Skeletal muscle cell (primary cell): Measurements from ENCODE around the gene DENND1B.
"Not testable (repeated sequence)": the region's sequence is repeated elsewhere in the genome, so short reads cannot be mapped to it uniquely, and the experiment has no call there.

Experiments used
- DNase-seq: peaks from one replicate; pipeline ENCODE4 v3.0.0-alpha.2; 2010; ENCODE audit warnings: low read depth
- H3K4me3 ChIP-seq: 2 replicates; pipeline ENCODE4 v1.5.1; 2011; ENCODE audit warnings: low read depth, mild to moderate bottlenecking, control low read depth, low read length, moderate library complexity

DENND1B gene

DNA sequence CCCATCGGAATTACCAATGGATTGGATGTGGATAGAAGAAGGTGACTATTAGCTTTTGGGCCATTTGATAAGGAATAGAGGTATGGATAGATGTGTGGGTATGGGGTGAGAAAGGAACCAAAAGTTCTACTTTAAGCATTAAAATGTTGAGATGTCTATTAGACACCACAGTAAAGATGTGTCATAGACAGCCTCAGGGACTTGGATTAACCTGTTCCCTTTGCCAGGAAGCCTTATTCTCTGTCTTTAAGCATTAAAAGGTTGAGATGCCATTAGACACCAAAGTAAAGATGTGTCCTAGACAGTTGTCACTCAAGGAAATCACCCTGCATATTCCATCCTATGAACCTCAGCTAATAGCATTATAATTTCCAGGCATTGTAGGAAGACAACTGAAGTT lies 11.0 kb upstream of the DENND1B start:
- H3K4me3 ChIP-seq, result no peak overlapping the region
- no peak for DNase-seq

DNA sequence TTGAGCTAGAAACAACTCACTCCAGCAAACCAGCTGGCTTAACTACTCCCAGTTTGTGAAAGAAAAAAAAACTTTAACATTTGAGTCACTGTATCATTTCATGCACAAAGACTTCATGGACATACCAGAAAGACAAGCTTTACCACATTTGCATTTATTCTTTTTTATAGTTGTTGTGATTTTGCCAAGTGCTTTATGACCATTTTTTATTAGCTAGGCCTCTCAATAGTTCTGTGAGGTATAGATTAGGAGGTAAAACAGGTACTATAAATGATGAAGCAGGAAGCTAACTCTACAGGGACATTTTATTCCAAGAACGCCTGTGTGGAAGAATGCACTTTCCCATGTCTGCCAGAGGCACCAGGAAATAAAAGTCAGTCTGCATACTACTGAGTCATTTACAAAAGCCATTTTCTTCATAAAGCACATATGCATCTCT lies 8.2 kb upstream of the DENND1B start:
- no peak overlapping the region for H3K4me3 ChIP-seq
- no peak for DNase-seq

DNA sequence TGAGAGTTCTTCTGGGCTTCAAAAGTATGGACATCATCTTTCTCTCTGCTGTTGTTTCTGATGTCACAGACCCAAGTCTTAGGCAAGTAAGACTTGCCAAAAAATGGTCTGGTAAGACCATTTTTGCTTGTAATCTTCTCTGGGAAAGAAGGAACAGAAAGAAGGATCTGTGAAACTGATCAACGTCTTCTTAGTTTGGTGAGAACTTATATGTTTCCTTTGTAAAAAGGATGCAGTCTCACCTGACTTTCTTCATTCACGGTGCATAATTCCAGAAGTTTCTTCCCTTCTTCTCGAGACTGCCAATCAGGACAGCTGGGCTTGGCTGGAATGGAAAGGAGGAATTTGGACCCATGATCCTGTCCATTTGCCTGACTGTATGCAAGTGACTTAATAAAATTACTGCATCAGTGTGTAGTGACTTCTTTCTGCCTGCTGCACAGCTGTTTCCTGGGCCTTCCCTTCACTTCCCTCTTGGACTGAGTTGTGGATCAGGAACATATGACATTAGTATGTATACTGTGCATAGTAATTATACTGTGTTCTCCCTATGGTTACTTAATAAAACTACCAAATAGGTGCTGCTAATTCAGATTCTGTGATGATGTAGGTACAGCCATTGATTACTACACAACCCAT lies 7.6 kb upstream of the DENND1B start:
- DNase-seq, result no peak

DNA sequence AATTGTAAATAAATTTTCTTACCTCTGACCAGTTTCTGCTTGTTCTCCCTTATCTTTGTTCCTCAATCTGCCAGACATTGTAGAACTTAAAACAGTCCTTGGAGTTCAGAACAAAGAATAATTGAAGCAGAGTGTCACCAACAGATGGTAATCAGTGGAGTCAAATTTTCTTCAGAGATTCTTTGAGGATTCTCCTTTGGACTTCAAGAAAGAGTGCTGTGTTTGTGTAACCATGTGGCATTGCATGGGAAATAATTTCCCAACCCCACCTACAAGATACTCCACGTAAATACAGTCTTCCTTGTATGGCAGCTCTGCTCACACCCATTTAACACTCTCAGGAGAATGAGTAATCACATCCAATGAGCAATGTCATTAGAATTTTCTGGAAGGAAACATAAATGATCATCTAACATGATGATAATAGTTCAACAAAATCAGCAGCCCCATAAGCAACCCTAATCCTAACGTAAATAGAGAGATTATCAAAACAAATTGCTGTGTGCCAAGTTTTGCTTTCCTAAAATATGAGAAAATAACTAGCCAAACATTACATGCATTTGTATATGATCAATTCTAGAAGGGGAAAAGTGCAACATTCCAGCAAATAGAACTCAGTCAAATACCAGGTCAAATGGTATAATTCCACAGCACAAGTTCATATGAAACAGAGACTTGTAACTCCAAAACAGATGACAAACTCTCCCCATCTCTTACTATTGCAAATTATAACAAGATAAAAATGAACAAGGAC lies 6.9 kb upstream of the DENND1B start:
- no peak overlapping the region for H3K4me3 ChIP-seq
- DNase-seq, result no peak

More for the DNA sequence above, 7.6 kb upstream of the DENND1B start:
- no peak overlapping the region for H3K4me3 ChIP-seq

DNA sequence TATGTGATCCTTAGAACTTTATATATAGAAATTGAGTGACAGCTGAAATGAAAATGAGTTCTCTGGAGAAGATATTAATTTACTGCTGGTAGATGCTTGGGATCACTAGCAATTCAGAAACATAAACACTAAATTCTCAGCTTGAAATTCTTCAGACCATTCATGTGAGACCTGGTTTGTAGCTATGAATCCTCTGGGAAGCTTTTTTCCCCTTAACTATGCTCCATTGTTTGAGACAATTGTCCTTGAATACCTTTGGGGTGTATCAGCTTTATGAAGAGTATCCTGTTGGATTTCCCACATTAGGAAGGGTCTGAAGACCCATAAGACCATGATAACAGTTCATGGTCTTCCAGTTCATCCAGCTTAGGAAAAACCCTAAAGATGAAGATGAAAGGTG lies 4.6 kb upstream of the DENND1B start:
- no peak overlapping the region for H3K4me3 ChIP-seq
- no peak for DNase-seq

DNA sequence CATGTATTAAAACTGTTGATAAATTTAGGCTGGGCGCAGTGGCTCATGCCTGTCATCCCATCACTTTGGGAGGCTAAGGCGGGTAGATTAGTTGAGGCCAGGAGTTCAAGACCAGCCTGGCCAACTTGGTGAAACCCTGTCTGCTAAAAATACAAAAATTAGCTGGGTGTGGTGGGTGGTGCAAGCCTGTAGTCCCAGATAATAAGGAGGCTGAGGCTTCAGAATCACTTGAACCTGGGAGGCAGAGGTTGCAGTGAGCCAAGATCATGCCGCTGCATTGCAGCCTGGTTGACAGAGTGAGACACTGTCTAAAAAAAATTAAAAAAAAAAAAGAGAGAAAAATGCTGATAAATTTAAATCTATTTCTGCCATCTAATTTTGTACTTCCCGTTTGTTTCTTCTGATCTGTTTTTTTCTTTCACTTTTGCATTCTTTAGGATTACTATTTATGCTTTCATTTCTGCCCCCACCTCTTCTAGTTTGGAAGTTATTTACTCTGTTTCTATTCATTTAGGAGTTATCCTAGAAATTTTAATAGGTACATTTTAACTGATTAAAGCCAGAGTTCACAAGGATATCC lies 3.2 kb upstream of the DENND1B start:
- no peak for DNase-seq
- no peak overlapping the region for H3K4me3 ChIP-seq

DNA sequence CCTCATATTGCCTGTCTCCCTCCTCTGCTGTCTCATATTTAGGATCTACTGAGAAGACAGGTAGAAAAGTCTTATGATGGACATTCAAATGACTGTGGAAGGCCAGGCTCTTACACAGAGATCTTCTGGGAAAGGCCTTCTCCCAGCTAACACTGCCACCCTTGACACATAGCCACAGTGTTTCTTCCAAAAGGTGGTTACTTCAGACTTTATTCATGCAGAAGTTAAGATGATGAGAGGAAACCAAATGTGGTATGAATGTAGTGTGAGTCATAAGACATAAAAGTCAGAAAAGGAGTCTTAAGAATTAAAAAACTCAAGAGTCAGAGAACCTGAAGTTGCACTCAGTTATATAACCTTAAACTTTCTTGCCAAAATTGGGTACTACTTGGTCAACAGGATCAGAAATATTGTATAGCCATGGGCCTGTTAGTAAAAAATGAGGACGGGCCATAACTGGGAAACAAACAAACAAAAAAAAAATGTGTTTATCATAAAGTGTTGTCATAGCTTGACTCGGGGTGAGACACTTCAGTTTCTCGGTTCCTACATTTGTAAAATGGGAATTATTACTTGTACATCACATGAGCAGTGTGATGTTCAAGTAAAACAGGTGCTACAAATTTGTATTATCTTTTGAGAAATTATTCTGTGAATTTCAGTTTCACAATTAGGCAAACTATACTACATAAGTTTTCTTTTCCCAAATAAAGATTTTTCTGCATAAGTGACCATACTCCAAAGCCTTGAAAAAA lies 1.2 kb upstream of the DENND1B start:
- H3K4me3 ChIP-seq, result no peak overlapping the region
- peak; percentile 65 for DNase-seq

DNA sequence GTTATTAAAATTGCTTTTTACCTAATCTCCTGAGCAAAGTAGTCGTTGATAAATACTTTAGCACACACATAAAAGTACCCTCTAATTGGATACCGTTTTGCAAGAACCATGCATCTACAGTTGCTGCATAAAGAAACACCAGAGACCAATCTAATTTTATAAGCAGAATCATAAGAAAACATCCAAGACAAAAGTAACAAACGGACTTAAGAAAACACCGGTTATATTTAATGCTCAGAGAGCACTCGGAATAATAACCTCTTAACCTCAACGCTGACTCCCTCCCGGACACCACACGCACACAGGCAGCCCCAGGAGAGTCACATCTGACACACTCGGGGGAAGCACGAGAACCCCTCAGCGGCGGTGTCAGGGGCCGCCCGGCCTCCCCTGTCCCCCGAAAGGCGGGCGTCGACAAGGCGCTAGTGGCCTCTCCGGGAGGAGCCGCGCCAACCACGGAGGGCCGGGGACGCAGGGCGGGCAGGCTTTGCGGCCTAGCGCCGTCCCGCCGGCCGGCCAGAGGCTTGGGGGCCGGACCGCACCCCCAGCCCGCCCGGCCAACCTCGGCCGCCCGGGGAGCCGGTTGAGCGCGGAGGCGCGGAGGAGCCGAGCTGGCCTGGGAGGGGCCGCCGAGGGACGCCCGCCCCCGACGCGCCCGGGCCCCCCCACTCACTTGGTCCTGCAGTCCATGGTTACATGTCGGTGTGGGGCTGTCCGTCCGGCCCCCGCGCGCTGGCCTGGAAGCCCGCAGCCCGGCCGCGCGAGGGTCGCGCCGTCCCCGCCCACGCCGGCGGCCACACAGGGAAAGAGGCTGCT lies 606 bp downstream of the DENND1B start:
- H3K4me3 ChIP-seq, result peak overlapping the region; percentile 62
- no peak for DNase-seq

DNA sequence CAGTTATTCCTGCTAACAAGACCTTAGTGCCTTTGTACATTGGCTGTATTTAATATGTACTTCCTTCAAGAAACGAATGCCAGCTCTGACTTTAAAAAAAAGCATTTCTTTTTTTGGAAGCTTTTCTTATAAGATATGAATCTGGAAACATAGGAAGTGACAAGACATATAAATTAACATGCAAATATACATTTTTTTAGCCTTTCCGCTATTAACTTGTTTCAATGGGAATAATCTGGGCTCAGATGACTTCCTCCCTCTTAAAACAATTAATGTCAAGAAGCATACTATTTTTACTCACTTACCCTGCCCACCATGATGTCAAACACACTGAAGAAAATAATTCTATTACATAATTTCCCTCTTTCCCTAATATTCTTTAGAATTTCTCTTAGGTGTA lies 1.4 kb downstream of the DENND1B start:
- H3K4me3 ChIP-seq, result peak overlapping the region; percentile 62
- no peak for DNase-seq

DNA sequence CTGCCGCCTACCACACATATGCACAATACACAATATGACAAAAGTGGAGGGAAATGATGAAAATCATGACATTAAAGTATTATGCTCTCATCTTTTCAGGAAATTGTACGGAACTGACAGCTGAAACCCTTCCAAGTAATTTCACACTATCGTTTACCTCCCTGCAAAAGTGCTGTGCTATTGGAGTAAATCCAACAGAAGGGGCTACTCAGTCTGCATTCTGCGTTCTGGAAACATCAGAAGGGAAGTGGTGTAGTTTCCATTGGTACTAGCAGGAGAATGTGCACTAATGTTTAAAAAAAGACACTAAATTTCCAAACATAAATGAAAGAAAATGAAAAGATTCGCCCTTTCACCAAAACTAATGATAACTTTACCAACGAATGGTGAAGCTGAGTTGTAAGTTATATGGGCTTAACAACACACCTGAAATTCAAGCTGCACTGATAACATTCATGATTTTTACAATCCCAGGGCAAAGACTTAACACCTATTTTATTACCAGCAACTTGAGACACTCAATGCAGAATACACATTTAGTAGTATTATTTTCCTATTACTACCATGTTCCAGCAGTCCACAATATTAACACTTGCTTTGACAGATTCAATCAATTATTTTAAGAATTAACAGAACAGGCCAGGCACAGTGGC lies 3.2 kb downstream of the DENND1B start:
- no peak for DNase-seq
- H3K4me3 ChIP-seq, result no peak overlapping the region

DNA sequence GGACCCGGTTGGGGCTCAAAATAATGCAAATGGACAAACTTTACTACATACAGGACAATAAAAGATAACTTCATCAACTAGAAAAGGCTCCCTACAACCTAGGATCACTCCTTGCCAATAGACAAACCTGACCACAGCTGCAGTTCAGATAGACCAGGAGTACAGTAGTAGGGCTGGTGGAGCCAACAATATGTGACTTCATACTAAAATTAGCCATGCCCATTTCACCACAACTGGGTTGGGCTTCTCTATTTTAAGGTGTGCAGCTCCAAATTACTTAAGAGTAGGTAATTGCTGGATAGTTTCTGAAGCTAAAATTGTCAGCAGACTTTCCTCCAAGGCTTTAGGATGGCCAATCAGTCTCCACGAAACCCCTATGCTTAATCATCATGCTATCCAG lies 3.9 kb downstream of the DENND1B start:
- DNase-seq, result no peak

DNA sequence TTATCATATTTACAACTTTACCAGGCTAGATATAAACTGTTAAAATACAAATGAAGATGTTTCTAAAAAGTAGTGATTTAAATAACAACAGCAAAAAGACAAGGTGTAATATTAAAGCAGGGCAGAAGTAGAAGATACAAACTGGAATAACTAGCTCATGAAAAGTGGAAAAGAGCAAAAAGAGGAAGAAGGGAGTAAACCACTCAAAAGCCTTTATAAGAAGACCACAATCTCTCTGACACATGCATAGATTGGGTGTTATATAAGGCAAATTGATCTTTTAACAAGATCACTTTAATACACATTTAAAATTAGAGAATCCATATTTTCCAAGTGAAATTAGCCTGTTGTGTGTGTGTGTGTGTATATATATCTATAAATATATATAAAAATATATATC lies 5.0 kb downstream of the DENND1B start:
- no peak overlapping the region for H3K4me3 ChIP-seq
- no peak for DNase-seq

More for the DNA sequence above, 3.9 kb downstream of the DENND1B start:
- no peak overlapping the region for H3K4me3 ChIP-seq

DNA sequence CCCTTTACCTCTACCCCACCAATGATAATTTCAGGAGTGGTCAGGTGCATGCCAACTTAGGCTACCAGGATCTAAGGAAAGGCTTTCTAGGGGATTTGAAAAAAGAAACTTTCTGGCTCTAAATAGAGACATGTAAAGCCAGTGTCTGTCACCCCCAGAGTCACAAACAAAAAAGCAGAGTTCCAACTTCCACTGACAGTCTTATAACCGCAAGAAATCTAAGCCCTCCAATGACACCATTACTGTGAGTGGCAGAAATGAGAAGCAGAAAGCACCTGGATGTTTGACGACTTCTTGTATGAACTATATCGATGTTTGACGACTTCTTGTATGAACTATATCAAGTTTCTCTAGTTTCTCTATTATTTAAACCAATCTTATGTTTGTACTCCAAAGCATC lies 6.0 kb downstream of the DENND1B start:
- DNase-seq, result no peak
- no peak overlapping the region for H3K4me3 ChIP-seq

DNA sequence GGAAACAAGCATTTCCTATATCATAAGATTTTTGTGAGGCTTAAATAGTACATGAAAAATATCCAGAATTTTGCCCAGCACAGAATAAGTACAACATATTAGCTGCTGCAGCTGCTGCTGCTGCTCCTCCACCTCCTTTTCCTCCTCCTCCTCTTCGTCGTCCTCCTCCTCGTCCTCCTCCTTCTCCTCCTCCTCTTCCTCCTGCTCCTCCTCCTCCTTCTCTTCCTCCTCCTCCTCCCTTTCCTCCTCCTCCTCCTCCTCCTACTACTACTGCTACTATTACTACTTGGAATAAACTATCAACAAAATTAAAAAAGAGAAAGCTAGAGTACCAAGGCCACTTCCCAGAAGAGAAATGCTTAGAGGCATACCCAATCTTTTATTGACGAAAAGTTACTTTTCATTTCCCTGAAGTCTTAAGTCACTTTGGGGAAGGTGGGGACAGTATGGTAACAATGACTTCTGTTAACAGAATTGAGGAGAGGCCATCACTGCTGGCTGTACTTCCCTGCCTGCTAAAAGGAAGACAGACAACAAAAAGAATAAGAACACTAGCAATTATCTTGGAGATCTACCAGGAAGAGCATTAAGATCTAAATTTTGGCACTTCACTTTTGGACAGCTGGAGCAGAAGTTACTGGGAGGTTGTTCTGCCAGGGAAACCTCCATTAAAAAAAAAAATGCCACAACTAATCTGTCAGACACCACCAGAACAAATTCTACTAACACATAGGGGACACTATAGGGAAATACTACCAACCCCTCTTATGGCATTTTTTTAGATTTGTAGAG lies 7.1 kb downstream of the DENND1B start:
- H3K4me3 ChIP-seq, result no peak overlapping the region
- DNase-seq, result no peak

DNA sequence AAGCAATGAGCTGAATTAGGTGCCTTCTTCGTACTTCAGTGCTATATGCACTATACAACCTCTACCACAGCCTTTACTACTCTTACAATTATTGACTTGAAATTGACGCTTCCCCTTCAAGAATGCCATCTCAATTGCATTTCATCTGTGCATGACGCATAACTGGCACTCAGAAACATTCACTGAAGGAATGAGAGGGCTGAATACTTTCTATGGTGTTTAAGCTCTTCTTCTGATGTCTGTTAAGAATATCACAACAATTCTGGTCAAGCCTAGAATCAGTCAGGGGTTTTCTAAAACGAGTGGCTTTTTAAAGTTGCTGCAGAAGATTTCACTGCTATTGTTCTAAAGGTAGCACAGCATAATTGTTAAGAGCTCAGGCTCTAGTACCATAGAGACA lies 11.5 kb downstream of the DENND1B start:
- no peak for DNase-seq
- no peak overlapping the region for H3K4me3 ChIP-seq

DNA sequence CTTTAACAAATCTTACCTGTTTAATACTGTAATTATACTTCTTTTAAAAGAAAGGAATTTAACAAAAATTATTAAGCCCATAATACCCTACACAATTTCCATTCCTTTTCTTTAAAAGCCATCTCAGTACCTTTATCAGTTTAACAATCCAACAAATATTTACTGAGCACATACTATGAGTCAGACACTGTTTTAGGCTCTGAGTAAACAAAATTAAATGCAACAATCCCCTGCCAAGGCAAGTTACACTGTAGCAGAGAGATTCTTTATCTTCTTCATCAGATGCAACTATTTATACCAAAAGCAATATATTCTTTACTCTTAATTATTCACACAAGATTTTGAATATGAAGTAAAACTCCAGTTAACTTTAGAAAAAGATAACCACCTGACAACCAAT lies 12.0 kb downstream of the DENND1B start:
- no peak for DNase-seq
- H3K4me3 ChIP-seq, result no peak overlapping the region

DNA sequence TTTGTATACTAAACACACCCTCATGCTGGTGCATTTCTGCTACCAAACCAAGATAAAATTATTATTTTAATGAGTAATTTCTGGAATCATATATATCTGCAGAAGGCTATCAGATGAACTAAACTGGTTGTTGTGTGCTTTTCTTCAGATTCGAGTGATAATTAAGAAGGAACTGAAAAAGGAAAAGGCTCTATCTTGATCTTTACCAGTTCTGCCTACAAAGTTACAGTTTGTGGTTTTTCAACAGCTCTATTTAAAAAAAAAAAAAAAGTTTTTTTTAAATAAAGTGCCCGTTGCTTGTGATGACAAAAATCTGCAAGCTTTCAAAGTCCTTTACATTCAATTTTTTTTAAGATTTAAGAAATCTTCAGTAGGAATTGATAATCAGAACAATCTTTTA lies 13.6 kb downstream of the DENND1B start:
- DNase-seq, result no peak
- no peak overlapping the region for H3K4me3 ChIP-seq

DNA sequence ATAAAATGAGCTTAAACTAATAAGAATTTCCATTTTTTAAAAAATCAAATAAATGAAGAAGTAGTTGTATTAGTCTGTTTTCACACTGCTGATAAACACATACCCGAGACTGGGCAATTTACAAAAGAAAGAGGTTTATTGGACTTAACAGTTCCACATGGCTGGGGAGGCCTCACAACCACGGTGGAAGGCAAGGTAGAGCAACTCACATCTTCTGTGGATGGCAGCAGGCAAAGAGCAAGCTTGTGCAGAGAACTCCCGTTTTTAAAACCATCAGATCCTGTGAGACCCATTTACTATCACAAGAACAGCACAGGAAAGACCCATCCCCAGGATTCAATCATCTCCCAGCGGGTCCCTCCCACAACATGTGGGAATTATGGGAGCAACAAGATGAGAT lies 19.7 kb downstream of the DENND1B start:
- H3K4me3 ChIP-seq, DNase-seq: not testable (repeated sequence)
